NCI-H526 (cell line): Measurements from ENCODE around the gene ELAC2.

Experiments used
- DNase-seq, 2 experiments: peaks; one replicate each; lab custom pipeline; 2025; lab: John Stamatoyannopoulos, UW

Gene ELAC2, protein sequence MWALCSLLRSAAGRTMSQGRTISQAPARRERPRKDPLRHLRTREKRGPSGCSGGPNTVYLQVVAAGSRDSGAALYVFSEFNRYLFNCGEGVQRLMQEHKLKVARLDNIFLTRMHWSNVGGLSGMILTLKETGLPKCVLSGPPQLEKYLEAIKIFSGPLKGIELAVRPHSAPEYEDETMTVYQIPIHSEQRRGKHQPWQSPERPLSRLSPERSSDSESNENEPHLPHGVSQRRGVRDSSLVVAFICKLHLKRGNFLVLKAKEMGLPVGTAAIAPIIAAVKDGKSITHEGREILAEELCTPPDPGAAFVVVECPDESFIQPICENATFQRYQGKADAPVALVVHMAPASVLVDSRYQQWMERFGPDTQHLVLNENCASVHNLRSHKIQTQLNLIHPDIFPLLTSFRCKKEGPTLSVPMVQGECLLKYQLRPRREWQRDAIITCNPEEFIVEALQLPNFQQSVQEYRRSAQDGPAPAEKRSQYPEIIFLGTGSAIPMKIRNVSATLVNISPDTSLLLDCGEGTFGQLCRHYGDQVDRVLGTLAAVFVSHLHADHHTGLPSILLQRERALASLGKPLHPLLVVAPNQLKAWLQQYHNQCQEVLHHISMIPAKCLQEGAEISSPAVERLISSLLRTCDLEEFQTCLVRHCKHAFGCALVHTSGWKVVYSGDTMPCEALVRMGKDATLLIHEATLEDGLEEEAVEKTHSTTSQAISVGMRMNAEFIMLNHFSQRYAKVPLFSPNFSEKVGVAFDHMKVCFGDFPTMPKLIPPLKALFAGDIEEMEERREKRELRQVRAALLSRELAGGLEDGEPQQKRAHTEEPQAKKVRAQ

DNA sequence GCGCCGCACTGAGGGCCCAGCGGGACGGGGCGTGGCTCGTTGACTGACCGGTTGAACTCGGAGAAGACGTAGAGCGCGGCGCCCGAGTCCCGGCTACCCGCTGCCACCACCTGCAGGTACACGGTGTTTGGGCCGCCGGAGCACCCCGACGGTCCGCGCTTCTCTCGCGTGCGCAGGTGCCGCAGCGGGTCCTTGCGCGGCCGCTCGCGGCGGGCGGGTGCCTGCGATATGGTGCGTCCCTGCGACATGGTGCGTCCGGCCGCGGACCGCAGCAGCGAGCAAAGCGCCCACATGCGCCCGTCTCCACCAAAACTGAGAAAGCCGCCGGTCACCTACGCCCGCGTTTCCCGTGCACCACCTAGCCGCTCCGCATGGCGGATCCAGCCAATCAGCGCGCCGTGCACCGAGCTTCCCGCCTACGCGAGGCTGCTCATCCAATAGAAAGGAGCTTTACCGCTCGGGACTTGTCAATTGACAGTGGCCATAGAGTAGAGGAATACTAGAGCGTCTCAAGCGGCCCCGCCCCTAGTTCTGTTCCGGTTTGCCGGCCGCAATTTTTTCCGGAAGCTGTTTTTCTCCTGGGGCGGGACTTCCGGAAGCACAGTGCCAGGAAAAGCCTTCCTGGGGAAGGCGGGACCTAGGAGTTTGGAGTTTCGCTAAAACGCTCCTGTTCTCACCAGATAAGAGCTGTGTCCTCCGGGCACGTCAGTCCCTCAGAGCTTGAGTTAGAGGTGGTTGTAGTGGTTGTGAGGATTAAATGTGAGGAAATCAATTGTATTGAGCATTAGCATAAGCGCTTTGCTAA is at the start of gene ELAC2:
TSS of gene ELAC2 (minus strand) at position 373 of the 805 bp plus-strand sequence. CDS start at position 293, 80 bp downstream.
- peak; percentile 95 to 96 for DNase-seq

DNA sequence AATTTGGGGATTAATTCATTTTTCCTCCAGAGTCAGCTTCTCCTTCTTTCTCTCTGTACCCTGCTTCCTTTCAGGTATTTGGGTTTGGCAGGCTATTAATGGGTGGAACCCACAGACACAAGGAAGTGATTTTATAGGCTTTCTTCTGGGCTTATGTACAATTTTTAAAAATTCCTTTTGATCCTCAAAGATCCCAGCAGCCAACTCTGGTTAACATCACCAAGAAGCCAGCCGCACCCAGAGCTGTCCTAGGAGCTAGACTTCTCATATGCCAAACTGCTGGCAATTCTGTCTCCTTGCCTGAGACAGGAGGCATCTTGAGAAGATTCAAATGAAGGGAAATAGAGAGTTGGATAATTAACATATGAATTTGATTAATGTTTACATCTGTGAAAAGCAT is 47.2 kb upstream of the ELAC2 start:
- no peak for DNase-seq

DNA sequence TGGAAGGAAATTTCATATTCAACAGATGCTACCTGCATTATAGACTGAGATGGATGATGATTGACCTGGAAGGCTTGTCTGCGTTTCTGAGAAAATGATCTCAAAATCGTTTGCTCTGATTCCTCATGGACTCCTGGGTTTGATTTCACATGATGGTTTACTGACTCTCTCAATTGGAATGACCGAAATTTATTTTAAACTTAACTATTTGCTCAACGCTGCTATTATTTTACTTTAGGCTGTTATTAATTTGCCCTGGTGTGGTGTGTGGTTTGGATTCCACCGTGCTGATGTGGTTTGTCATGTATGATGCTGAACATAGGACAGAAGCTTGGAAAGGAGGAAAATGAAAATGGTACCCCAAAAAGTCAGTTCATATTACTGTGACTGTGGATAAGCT is 37.3 kb upstream of the ELAC2 start:
- no peak for DNase-seq

DNA sequence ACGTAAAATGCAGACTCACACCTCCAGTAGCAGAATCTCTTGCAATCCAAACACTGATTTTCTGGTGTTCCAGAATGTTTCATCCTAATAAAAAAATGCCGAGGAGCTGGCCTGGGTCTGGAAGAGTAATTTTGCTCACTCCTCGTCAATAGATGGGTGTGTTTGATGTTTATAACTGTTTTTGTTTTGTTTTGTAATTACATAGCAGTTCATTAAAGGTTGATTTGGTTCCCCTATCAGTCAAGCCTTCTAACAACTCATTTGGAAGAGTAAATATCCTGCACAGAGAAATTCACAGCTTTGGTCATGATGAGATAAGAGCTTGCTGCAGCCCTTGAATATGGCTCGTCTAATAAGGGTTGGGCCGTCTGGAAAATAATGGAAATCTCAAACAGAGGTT is 36.8 kb upstream of the ELAC2 start:
- DNase-seq: no peak

DNA sequence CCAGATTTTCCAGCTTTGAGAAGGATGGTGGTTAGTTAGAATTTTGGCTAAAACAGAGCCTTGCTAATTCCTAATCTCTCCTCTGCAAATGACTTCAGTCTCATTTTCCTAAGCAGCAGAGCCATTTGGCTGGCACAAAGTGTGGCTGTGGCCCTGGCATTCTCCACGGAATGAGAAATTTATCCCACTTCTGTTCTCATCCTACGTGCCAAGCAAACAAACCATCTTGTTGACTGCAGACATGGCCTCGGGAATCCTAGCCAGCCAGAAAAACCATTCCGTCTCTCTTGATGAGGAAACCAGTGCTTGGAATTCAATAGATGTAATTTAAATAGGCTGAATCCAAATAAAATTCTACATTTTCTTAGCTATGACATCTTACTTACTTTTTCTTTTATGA is 34.1 kb upstream of the ELAC2 start:
- DNase-seq: no peak

DNA sequence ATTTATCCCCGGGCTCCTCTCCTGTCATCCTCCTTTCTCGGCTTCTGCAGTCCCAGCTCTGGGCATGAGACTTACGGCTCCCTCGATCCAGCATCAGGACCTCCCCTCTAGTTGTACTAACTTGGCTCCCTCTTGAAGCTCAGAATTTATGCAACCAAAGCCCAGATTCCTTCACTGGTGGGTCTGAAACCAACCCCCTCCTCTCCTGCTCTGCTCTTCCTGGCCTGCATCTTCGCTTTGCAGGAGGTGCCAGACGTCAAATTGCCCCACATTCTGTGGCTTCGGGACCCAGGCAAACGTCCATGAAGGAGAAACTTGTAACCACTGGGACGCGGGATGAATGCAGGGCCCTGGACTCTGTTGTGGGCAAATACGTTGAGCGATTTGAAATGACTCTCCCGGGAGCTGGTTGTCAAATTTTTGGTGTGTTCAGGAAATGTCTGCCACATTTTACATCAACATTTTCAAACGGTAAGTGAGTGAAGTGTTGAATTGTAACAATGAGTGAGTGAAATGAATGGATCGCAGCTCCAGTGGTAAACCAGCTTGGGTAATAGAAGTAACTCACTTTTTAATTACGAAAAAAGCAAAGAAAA is 29.3 kb upstream of the ELAC2 start:
- no peak for DNase-seq

DNA sequence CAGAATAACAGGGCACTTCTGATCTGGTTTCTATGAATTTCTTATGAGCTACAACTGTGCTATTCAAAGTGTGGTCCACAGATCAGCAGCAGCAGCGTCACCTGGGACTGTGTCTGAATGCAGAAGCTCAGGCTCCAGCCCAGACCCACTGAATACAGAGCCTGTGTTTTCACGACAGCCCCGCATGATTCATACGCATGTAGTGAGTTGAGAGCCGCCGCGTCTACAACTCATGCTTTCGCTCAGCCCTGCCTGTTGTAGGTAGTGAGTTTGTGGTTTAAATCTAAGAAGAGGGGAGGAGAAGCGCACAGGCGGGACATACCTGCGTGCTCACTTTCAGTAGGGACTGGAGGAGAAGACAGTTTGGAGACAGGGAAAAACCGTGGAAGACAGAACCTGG is 28.5 kb upstream of the ELAC2 start:
- DNase-seq: no peak

DNA sequence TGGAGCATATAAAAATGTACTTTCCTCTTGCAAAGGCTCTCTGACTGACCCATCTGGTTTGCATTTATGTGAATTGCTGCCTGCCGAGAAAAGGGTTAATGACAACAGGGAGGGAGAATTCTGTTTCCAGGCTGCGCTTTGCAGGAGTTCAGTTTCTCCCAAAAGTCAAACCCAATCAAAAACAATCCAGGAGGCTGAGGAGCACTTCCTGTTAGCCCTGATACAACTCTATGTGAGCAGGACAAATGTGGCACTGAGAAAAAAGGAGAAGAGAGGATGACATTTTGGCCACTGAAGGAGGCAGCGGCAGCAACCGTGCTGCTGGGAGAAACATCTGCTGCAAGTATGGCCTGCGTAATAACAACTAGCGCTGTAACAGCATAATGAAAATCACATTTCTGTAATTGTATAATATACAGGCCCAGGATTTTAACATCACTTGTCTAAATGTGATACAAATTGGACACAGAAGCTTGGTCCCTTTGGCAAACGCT is 26.8 kb upstream of the ELAC2 start:
- DNase-seq: no peak

DNA sequence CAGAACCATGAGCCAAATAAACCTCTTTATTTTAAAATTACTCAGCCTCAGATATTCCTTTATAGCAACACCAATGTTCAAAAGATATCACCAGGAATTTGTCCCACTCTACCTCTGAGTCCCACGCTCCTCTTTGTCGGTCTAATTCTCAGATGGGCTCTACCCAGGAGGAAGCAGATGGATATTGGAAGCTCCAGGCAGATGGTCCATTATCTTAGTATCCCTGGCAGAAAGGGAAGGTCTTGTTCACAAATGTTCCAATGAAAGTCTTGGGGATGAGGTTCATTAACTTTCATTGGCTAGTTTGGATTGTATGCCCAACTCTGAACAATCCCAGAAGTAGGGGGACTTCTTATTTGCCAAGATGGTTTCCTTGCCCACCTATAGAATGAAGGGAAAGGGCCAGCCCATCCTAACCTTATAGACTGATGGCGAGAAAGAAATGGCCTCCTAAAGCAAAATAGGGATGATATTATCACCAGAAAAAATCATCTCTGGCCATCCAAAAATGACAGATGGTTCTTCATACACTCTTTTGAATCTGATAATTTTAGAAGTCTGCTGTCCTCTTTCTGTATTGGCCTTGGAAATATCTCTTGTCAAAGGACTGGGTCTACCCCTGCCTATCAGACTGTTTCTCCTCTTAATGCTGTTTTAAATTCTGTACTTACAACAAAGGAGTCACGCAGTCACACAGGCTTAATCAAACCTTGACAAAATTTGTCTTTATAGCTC is 21.3 kb upstream of the ELAC2 start:
- no peak for DNase-seq

DNA sequence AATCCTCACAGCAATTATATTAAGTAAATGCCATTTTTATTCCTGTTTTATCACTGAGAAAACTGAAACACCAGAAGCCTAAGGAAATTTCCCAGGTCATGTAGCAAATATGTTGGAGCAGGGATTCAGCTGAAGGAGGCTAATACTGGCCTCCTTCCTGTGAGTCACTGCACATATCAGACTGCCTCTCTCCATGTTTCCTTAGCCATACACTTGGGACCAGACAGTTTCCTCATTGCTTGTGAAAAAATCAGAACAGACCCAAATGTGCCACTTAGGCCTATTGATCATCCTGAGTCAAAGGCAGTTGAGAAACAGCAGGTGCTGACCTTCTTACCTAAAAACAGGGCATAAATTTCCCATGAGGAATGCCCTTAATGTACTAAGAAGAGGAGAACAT is 18.9 kb upstream of the ELAC2 start:
- no peak for DNase-seq

DNA sequence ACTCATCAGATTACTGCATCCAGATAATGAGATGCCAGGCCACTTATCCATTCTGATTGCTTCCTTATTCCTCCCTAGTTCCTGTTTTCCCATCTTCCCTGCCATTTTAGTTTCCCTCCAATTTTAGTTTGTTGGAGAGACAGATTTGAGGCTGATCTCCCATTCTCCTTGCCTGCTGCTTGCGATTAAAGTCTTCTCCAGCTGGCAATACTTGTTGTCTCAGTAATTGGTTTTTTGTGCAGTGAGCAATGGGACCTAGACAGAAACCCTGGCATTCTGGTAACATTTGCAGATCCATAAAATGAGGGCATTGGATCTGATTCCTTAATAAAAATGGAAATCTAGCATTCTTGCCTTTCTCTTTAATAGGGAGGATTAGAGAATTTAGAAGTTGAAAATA is 17.6 kb upstream of the ELAC2 start:
- DNase-seq: no peak

DNA sequence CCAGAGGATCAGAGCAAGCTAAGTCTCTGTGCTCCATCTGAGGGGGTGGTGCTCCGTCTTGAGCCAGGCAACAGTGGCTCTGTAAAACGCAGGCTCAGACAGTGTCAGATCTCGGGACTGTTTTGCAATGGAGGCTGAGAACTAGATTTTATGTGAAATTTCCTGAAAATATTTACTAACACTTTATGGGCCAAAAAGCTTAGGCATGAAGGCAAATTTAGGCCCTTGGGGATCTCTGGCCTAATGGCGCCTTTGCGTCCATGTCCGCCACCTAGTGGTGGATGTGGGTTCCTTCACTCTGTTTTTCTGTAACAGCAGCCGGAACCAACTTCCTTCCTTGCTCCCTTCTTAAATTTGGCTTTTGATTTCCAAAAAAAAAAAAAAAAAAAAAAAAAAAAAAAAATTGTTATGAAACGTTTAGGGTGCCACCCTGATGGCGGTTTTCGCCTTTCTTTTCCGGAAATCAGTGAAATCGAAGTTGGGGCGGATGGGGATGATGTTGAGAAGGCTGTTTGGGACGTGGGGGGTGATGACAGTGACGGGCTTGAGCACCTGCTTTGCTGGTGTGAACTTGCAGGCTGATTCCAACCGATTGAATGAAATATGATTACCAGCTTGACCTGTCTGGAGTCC is 14.0 kb upstream of the ELAC2 start:
- DNase-seq: peak in 1 of 2 experiments; percentile 21

DNA sequence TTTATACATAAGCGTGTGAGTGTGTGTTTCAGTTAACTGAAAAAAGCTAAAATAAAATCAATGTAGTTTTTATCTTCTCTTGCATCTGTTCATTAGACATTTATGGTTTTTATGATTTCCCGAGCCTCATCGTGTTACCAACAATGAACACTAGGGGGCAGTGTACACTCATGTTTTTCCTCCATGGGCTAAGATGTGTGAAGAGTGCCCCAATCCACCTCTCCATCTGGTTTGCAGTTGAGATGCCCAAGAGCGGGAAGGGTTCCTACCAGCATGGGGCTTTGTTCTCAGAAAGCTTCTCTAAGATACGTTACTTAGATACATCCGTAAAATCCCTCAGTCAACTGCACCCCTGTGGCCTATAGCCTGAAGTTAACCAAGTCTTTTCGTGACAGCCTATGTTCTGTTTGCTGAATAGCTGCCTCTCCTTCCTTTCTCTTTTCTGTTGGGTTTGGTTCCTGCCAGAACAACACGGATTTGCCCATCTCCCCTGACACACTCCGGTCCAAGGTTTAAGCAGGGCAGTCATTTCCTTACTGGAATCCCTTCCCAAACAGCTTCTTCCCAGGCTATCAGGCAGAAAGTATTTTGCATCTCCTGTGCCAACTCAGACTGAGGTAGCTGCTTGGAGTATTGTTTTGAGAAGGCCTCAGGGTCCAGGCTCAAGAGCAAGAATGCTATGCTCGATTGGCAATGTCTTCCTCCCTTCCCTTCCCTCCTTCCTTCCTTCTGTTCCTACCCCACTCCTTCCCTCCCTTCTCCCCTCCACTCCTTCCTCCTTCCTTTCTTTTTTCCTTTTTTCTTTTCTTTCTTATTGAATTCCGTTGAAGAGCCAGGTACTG is 12.9 kb upstream of the ELAC2 start:
- peak; percentile 10 to 37 for DNase-seq

DNA sequence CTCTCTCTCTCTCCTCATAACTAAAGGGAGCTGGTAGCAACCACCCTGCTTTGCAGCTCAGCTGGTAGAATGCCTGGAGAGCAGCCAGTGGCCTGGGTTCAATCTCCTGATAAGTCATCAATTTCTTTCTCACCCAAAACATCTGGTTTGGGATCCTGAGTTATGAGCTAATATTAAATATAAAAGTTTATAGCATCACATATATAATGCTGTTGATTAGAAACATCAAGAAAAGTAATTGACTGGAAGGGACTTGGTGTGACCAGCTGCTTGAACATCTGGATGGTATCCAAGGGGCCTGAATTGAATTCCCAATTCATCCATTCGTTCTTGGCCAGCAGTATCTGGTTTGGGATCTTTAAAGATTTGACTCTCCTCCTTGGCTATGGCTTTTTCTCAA is 12.2 kb upstream of the ELAC2 start:
- no peak for DNase-seq

DNA sequence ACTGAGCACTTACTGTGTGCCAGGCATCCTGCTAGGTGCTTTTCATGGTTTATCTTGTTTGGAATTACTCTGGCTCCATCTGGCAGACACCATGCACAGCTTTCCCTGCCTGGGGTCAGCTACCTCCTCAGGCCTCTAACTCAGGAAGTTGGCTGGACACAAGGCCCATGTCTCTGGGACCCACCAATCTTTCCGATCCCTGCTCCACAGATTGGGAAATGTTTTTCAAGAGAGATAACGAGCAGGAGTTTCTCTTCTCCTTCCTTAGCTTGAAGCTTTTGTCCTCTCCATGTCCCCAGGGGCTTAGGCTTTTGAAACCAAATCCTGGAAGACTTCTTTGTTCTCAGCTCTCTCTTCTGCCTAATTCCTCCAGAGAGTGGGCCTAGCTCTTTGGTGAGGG is 11.5 kb upstream of the ELAC2 start:
- DNase-seq: no peak

DNA sequence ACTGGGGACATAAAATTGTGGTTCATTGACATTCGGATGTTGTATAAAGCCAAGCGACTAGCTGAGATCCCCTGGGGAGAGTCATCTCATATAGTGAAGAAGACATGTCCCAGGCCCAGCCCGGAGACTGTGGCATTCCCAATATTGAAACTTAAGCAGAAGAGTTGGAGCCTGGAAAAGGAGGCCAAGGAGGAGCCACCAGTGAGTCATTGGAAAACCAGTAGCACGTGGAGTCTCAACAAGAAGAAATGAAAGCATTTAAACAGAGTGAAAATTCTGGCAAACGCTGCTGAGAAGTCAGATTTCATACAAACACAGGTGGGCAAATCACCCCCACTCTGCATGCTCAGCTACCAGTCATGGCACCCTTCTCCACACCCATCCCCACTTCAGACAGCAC is 9.4 kb upstream of the ELAC2 start:
- no peak for DNase-seq

DNA sequence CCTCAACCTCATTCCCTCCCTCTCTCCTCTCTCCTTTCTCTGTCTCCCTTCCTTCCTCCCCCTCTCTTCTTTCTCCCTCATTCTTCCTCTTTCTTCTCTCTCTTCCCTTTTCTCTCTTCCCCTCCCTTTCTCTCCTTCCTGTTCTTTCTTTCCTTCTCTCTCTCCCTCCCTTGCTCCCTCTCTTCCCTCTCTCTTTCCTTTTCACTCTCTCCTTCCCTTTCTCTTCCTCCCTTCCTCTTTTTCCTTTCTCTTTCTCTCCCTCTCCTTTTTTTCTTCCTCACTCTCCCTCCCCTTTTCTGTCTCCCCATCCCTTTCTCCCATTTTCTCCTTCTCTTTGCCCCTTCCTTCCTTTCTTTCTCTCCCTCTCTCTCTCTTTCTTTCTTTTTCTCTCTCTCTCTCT is 7.9 kb upstream of the ELAC2 start:
- DNase-seq: no peak

DNA sequence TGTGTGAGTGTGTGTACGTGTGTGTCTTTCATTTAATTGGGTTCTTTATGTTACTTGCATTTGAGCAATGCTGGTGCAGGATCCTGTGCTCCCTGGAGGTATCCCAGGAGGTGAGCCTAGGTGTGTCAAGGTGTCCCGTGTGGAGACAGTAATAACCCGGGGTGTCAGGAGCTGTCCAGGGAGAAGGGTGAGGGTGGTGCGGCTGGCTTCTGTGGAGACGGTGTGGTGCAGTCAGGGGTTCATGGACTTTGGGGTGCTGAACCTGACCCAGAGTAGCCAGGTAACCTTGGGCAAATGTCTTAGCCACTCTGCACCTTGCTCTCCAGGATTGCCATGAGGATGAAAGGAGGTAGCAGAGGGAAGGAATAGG is 7.4 kb upstream of the ELAC2 start:
- no peak for DNase-seq

DNA sequence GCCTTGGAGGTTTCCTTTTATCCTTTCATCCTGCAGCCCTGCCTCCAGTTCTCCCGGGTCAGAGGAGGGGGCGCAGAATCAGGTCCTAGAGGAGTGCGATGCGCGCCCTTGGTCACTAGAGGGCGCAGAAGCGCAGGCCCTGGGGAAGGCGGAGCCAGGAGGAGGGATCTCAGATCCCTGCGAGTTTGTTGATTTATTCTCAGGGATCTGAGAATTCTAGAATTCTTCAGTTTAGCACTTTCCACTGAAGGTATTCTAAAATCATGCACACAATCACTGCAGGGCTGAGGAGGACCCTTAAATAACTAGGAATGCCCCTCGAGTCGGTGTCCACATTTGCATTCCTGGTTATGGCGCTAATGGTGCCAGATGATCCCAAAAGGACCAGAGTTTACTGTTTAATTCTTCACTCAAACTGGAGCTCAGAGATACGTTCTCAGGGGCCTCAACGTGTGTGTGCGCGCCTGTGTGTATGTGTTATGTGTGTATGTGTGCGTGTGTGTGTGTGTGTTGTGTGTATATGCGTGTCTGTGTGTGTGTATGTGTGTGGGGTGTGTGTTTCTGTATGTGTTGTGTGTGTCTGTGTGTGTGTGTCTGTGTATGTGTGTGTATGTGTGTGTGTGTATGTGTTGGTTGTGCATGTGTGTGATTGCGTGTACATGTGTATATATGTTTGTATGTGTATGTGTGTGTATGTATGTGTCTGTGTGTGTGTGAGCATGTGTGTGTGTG is 6.9 kb upstream of the ELAC2 start:
- peak in 1 of 2 experiments; percentile 53 for DNase-seq
